Measurements from ENCODE around the gene CAMK2A.

CAMK2A gene

DNA sequence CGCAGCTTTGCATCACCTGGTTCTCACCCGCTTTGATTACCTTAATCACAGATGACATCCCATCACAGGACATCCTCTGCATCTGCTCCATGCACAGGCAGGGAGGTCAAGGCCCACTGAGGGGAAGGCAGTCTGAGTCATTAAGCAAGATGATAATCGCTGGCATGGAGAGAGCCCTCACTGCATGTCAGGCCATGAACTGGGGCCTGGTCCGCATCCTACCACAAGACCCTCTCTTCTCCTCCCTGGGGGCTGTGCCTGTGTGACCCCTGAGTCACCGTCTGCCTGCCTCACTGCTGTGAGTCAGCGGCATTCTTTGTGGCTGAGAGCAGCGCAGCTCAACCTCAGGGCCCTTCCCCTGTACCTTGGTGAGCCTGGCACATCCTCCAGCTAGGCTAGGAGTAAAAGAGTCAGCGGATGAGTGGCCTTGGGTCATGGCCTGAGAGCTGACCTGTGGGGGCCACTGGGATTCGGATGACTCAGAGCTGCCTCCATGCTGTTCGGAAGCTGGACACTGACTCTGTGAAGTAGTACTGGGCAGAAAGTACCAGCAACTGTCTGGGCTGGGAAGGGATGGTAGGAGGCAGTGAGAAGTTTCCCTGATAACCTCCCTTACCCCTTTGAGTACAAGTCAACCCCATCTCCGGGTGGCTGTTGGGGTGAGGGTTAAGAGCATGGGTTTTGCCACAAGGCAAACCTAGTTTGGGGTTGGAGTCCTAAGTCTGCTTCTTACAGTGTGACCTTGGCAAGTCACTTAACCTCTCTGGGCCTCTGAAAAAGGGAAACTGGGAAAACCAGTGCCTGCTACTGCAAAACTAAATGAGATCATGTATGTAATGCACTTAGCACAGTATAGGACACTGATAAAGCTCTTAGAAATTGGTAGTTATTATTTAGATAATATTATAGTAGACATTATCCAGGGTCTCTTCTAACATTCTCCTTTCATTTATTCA, 27.8 kb upstream of the CAMK2A start:
- Histone ChIP-seq H3K27ac (replicated peaks) (no peak overlapping the region), H3K27me3 (ENCODE audit: insufficient read depth, poor library complexity, severe bottlenecking) (no peaks in the 10 kb centered on the region), H3K4me3 (replicated peaks; ENCODE audit: insufficient read depth, low read length) (no peak overlapping the region)
- DNase-seq (ENCODE audit: low read depth in 1 of 2, low spot score in 1 of 2), result no peak
- TF ChIP-seq GABPA (IDR thresholded peaks at IDR 0.05; ENCODE audit: low read depth), result no peak
- TF ChIP-seq SPI1 (IDR thresholded peaks at IDR 0.05; ENCODE audit: borderline replicate concordance, low read depth), result no peak
- no peak for TF ChIP-seq POLR2AphosphoS5 (IDR thresholded peaks at IDR 0.05; ENCODE audit: low read depth)
- TF ChIP-seq REST (IDR thresholded peaks at IDR 0.05; ENCODE audit: insufficient replicate concordance, low read depth), result no peak
- no peak for TF ChIP-seq CTCF (IDR thresholded peaks at IDR 0.05; ENCODE audit: insufficient read depth, low read length)

DNA sequence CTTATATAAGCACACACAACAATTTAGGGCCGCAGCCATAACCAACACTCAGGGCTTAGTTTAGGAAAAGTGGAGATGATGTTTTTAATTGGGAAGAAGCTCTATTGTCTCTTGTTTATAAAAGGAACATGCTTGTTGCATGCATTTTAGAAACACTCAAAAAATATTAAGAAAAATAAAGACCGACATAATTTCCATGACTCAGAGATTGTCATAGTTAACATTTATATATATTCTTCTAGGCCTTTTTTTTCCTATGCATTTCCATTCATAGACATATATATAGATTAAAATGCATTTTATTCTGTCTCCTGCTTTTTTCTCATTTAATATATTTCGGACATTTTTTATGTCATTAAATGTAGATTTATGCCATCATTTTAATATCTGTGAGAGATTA, 26.7 kb upstream of the CAMK2A start:
- no peak for TF ChIP-seq REST (IDR thresholded peaks at IDR 0.05; ENCODE audit: insufficient replicate concordance, low read depth)
- no peak for TF ChIP-seq GABPA (IDR thresholded peaks at IDR 0.05; ENCODE audit: low read depth)
- TF ChIP-seq POLR2AphosphoS5 (IDR thresholded peaks at IDR 0.05; ENCODE audit: low read depth), result no peak
- no peak for TF ChIP-seq SPI1 (IDR thresholded peaks at IDR 0.05; ENCODE audit: borderline replicate concordance, low read depth)
- no peak for TF ChIP-seq CTCF (IDR thresholded peaks at IDR 0.05; ENCODE audit: insufficient read depth, low read length)
- no peak overlapping the region for H3K27ac ChIP-seq (replicated peaks)
- no peaks in the 10 kb centered on the region for H3K27me3 ChIP-seq (ENCODE audit: insufficient read depth, poor library complexity, severe bottlenecking)
- DNase-seq (ENCODE audit: low read depth in 1 of 2, low spot score in 1 of 2), result no peak
- no peak overlapping the region for H3K4me3 ChIP-seq (replicated peaks; ENCODE audit: insufficient read depth, low read length)

DNA sequence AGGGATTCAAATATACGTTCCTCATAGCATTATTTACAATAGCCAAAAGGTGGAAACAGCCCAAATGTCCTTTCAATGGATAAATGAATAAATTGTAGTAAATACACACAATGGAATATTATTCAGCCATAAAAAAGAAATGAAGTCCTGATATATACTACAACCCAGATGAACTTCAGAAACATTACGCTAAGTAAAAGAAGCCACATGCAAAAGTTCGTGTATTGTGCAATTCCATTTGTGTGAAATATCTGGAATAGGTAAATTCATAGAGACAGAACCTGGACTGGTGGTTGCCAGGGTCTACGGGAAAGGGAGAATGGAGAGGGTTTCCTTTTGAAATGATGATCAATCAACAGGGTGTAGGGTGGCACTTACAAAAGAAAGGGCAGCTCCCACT, 25.7 kb upstream of the CAMK2A start:
- Histone ChIP-seq H3K27me3 (ENCODE audit: insufficient read depth, poor library complexity, severe bottlenecking) (no peaks in the 10 kb centered on the region), H3K27ac (replicated peaks) (no peak overlapping the region), H3K4me3 (replicated peaks; ENCODE audit: insufficient read depth, low read length) (no peak overlapping the region)
- DNase-seq (ENCODE audit: low read depth in 1 of 2, low spot score in 1 of 2), result no peak
- no peak for TF ChIP-seq GABPA (IDR thresholded peaks at IDR 0.05; ENCODE audit: low read depth)
- TF ChIP-seq REST (IDR thresholded peaks at IDR 0.05; ENCODE audit: insufficient replicate concordance, low read depth), result no peak
- TF ChIP-seq SPI1 (IDR thresholded peaks at IDR 0.05; ENCODE audit: borderline replicate concordance, low read depth), result no peak
- TF ChIP-seq CTCF (IDR thresholded peaks at IDR 0.05; ENCODE audit: insufficient read depth, low read length), result no peak
- no peak for TF ChIP-seq POLR2AphosphoS5 (IDR thresholded peaks at IDR 0.05; ENCODE audit: low read depth)
